SK-N-SH (cell line): ENCODE results near the gene ALDH4A1. TPM values are rescaled to one million over a fixed set of nuclear protein-coding genes. Genes with fewer than 3 reads are reported as not detected.
A peak's percentile ranks its signal among the peaks of the same experiment; 100 is the strongest.

ENCODE experiments used
- CTCF ChIA-PET: fragments of 300-600, 350-600 bp; formaldehyde crosslinking; extraction: SDS; loops from one replicate; lab custom pipeline; 2021; lab: Yijun Ruan, JAX
- POLR2A ChIA-PET: fragments of 350-600 bp; sonication (Branson Sonifier 250); formaldehyde crosslinking; extraction: SDS; loops from one replicate; lab custom pipeline; 2020; ENCODE audit warnings: antibody characterized with exemption, inconsistent platforms; lab: Yijun Ruan, JAX
- DNase-seq: peaks from one replicate; pipeline ENCODE4 v3.0.0; 2012
- H2AFZ ChIP-seq: fragments of 200-600 bp; sonication (generic); 2 replicates; pipeline ENCODE4 v1.8.1; 2016; ENCODE audit warnings: antibody characterized with exemption, mild to moderate bottlenecking, low read depth
- H3F3A ChIP-seq: fragments of 200-600 bp; sonication (generic); replicated peaks from 2 replicates; pipeline ENCODE3; 2016; ENCODE audit warnings: antibody characterized with exemption, mild to moderate bottlenecking; ENCODE audit not compliant: insufficient read depth
- H3K27ac ChIP-seq, 2 experiments: fragments of 200-500 bp in 1 of 2; fragments of 200-600 bp in 1 of 2; sonication (Bioruptor generic) in 1 of 2; sonication (generic), shearing (Covaris generic) in 1 of 2; 2 replicates each; pipeline versions ENCODE4 v1.5.1 to v1.6.1; 2014 to 2016; ENCODE audit warnings: low read depth in 2 of 2, inconsistent platforms in 1 of 2, low read length in 1 of 2, mild to moderate bottlenecking in 1 of 2, mixed read lengths in 1 of 2
- H3K27me3 ChIP-seq: fragments of 200-600 bp; sonication (generic), shearing (Covaris generic); 2 replicates; pipeline ENCODE4 v1.6.1; 2016; ENCODE audit warnings: mixed run types; ENCODE audit not compliant: insufficient read depth
- H3K36me3 ChIP-seq, 2 experiments: fragments of 200-500 bp in 1 of 2; fragments of 200-600 bp in 1 of 2; sonication (Bioruptor generic) in 1 of 2; sonication (generic) in 1 of 2; replicated peaks in 1 of 2; 2 replicates each; pipeline versions ENCODE3 to v1.5.1; 2014 to 2016; ENCODE audit warnings: low read length in 1 of 2, mild to moderate bottlenecking in 1 of 2; ENCODE audit not compliant: insufficient read depth in 2 of 2, control insufficient read depth in 1 of 2
- H3K4me1 ChIP-seq, 2 experiments: fragments of 200-500 bp in 1 of 2; fragments of 200-600 bp in 1 of 2; sonication (Bioruptor generic) in 1 of 2; sonication (generic), shearing (Covaris generic) in 1 of 2; 2 replicates each; pipeline versions ENCODE4 v1.5.1 to v1.6.1; 2014 to 2016; ENCODE audit warnings: low read depth in 1 of 2, low read length in 1 of 2, mixed run types in 1 of 2; ENCODE audit not compliant: insufficient read depth in 2 of 2, control insufficient read depth in 1 of 2
- H3K4me2 ChIP-seq: fragments of 200-600 bp; sonication (generic), shearing (Covaris generic); 2 replicates; pipeline ENCODE4 v1.6.1; 2017; ENCODE audit warnings: mixed run types
- H3K4me3 ChIP-seq, 2 experiments: fragments of 200-500 bp in 1 of 2; fragments of 200-600 bp in 1 of 2; sonication (Bioruptor generic) in 1 of 2; sonication (generic), shearing (Covaris generic) in 1 of 2; 2 replicates each; pipeline versions ENCODE4 v1.5.1 to v1.8.1; 2014 to 2016; ENCODE audit warnings: low read depth in 2 of 2, inconsistent platforms in 1 of 2, low read length in 1 of 2, mild to moderate bottlenecking in 1 of 2, mixed read lengths in 1 of 2, moderate library complexity in 1 of 2
- H3K79me2 ChIP-seq: fragments of 200-600 bp; sonication (generic); 2 replicates; pipeline ENCODE4 v1.8.1; 2017; ENCODE audit warnings: mild to moderate bottlenecking; ENCODE audit not compliant: insufficient read depth
- H3K9ac ChIP-seq: fragments of 200-600 bp; sonication (generic); 2 replicates; pipeline ENCODE4 v1.6.1; 2017; ENCODE audit warnings: mixed run types
- H3K9me2 ChIP-seq: fragments of 200-600 bp; sonication (generic); 2 replicates; pipeline ENCODE4 v1.6.1; 2017; ENCODE audit warnings: mixed run types
- H3K9me3 ChIP-seq: fragments of 200-600 bp; sonication (generic); 2 replicates; pipeline ENCODE4 v1.6.1; 2017; ENCODE audit warnings: mixed run types, mild to moderate bottlenecking, moderate library complexity
- H4K20me1 ChIP-seq: fragments of 200-600 bp; sonication (generic); 2 replicates; pipeline ENCODE4 v1.6.1; 2017; ENCODE audit warnings: mild to moderate bottlenecking, mixed run types; ENCODE audit not compliant: insufficient read depth
- EZH2phosphoT487 ChIP-seq: fragments of 200-600 bp; sonication (generic); IDR thresholded peaks from 2 replicates; pipeline ENCODE4 v1.6.1; 2017; ENCODE audit warnings: low read depth, mixed run types, mild to moderate bottlenecking, antibody characterized with exemption, moderate library complexity, borderline replicate concordance
- FOSL2 ChIP-seq: IDR thresholded peaks from 2 replicates; pipeline ENCODE4 v1.4.0; 2012; ENCODE audit warnings: low read depth, mild to moderate bottlenecking, moderate library complexity, borderline replicate concordance
- FOXJ3 ChIP-seq: sonication (generic); formaldehyde crosslinking; IDR thresholded peaks from 2 replicates; pipeline ENCODE4 v1.5.1; 2020; ENCODE audit warnings: mild to moderate bottlenecking, missing genetic modification reagents
- FOXM1 ChIP-seq: IDR thresholded peaks from 2 replicates; pipeline ENCODE4 v1.4.0; 2012; ENCODE audit warnings: low read depth, mild to moderate bottlenecking
- GABPA ChIP-seq: IDR thresholded peaks from 2 replicates; pipeline ENCODE4 v1.4.0; 2012; ENCODE audit warnings: low read depth, mild to moderate bottlenecking
- MEF2A ChIP-seq: IDR thresholded peaks from 2 replicates; pipeline ENCODE4 v1.4.0; 2012; ENCODE audit warnings: low read depth, borderline replicate concordance
- NFIC ChIP-seq: IDR thresholded peaks from 2 replicates; pipeline ENCODE4 v1.4.0; 2012; ENCODE audit warnings: borderline replicate concordance
- POLR2AphosphoS5 ChIP-seq: IDR thresholded peaks from 2 replicates; pipeline ENCODE4 v1.6.1; 2012; ENCODE audit warnings: low read depth, low read length
- RAD21 ChIP-seq: IDR thresholded peaks from 2 replicates; pipeline ENCODE4 v1.6.1; 2012; ENCODE audit warnings: mild to moderate bottlenecking, low read length
- RFX5 ChIP-seq: IDR thresholded peaks from 2 replicates; pipeline ENCODE4 v1.6.1; 2012; ENCODE audit warnings: mild to moderate bottlenecking, improper control_type of control experiment, low read length
- RXRA ChIP-seq: IDR thresholded peaks from 2 replicates; pipeline ENCODE4 v1.4.0; 2012; ENCODE audit warnings: low read depth, mild to moderate bottlenecking, borderline replicate concordance
- SIN3A ChIP-seq: IDR thresholded peaks from 2 replicates; pipeline ENCODE4 v1.6.1; 2012; ENCODE audit warnings: low read depth, mild to moderate bottlenecking, low read length, moderate library complexity, borderline replicate concordance
- TAF1 ChIP-seq: IDR thresholded peaks from 2 replicates; pipeline ENCODE4 v1.6.1; 2012; ENCODE audit warnings: low read depth, mild to moderate bottlenecking, low read length, moderate library complexity, borderline replicate concordance
- TCF12 ChIP-seq: IDR thresholded peaks from 2 replicates; pipeline ENCODE4 v1.4.0; 2012
- TEAD4 ChIP-seq: IDR thresholded peaks from 2 replicates; pipeline ENCODE4 v1.4.0; 2012; ENCODE audit warnings: mild to moderate bottlenecking, borderline replicate concordance; ENCODE audit not compliant: insufficient read depth
- YY1 ChIP-seq: IDR thresholded peaks from 2 replicates; pipeline ENCODE4 v1.4.0; 2012; ENCODE audit warnings: low read depth, mild to moderate bottlenecking
- WGBS: methylation state at CpG from one replicate; pipeline ENCODE4 v1.1.6; 2017; ENCODE audit warnings: low lambda C conversion rate; 5-methylcytosine and 5-hydroxymethylcytosine counted together
- polyA plus RNA-seq, 3 experiments: library from polyadenylated mRNA; depleted of rRNA; stranded (reverse); fragments of >200 nt; gene quantifications; 2 replicates each; pipeline ENCODE4 v1.2.3, GENCODE V29; 2012
- TF ChIP-seq, protein P1 (sequence below): fragments of 150-350 bp; IDR thresholded peaks from 2 replicates; pipeline ENCODE4 v1.6.1; 2017; ENCODE audit warnings: antibody characterized with exemption, low read length, low read depth, borderline replicate concordance
- TF ChIP-seq, protein P2 (sequence below): IDR thresholded peaks from 2 replicates; pipeline ENCODE4 v1.6.1; 2012; ENCODE audit warnings: mild to moderate bottlenecking, low read depth, low read length, moderate library complexity

ALDH4A1 gene
- polyA plus RNA-seq, 1 of the 3 experiments (the other 2 are of a cell fraction): 18.5 TPM

DNA sequence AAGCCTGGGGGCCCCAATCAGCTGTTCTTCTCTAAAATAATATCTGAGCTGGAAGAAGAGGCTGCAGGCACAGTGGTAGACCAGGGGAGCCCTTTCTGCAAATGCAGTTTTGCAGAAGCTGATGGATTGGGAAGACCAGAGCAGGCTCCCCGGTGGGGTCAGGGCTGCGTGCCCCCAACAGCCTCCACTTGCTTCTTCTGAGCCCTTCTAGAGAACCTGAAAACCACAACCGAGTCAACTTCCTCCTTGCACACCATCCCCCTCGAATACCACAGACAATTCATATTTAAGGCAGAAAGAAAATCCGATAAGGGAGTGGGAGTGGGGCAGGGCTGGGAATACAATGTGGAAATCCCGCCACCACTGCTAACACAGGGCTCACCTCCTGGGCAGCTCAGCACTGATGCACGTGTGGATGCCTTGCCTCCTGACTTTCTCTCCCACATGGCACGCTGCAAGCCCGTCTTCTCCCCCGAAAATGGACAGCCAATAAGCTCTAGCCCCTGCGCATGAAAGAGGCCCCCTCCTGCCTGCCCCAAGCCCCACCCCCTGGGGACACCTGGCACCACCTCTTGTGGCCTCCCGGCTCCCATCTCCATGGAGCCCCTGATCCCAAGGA lies 25.4 kb upstream of the ALDH4A1 start:
- Histone ChIP-seq H3K4me1 (peaks cover 34 to 39% of the 10 kb centered on the region in 2 experiments; a peak in 3 of 4 replicates), H3K79me2 (peaks cover 66% of the 10 kb centered on the region), H3K27ac (peak overlapping the region in 1 of 2 experiments; percentile 94; a peak in 2 of 4 replicates), H3K4me3 (no peak overlapping the region), H2AFZ (no peak overlapping the region), H3K36me3 (no peaks in the 10 kb centered on the region), H4K20me1 (no peaks in the 10 kb centered on the region), H3F3A (no peaks in the 10 kb centered on the region), H3K27me3 (no peaks in the 10 kb centered on the region), H3K9me3 (no peaks in the 10 kb centered on the region), H3K9me2 (no peaks in the 10 kb centered on the region), H3K9ac (peak overlapping the region; percentile 73; the same call in 1 of the 2 replicates), H3K4me2 (peak overlapping the region; percentile 66)
- no peak for DNase-seq
- TF ChIP-seq TCF12 (peak; percentile 21; the same call in 1 of the 2 replicates), NFIC (no peak)
- 48% methylated on average over 9 of the region's 12 CpGs for WGBS
- POLR2A ChIA-PET: no interaction called here
- CTCF ChIA-PET: interaction anchor here (0.6 to 8.4 kb wide), 5 partner anchors 14 to 331 kb away, joined by 3 to 98 read pairs (median 3); no protein-coding TSS in a partner anchor

DNA sequence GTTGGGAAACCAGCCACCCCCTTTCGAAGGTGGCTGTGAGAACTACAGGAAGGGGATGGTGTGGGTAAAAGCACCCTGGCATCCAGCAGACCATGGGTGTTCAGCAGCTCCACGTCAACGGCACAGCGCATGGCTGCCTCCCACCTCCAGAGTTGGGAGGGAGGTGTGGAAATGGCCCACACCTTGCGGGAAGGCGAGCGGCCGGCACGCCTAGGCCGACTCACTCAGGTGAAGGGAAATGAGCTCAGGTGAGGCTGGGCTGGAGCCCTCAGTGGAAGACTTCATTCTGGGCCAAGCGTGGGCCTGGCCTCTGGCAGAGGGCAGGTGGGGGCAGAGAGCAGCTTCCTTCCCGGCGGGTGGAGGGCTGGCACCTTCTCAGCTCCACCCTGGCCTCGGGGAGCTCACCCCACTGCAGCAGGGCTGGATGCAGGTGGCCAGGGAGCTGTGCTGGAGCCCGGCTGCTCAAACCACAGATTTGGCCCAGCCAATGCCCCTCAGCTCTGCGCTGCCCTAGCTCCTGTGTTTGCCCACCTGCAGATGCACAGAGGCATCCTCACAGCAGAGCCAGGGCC lies 24.8 kb upstream of the ALDH4A1 start:
- H3K4me3 ChIP-seq: 0 out of 4 replicates have a peak overlapping the region, but pooled peaks of 1 of the 2 experiments have one; percentile 22
- no peaks in the 10 kb centered on the region for H3K9me2 ChIP-seq
- H2AFZ ChIP-seq: no peak overlapping the region; the same call in 1 of the 2 replicates
- H4K20me1 ChIP-seq: no peaks in the 10 kb centered on the region
- H3K27ac ChIP-seq: peak overlapping the region in 1 of 2 experiments; percentile 94; a peak in 2 of 4 replicates
- ChIA-PET POLR2A (no interaction called here), CTCF (interaction anchor here (0.6 to 8.4 kb wide), 5 partner anchors 14 to 330 kb away, joined by 3 to 98 read pairs (median 3); no protein-coding TSS in a partner anchor)
- H3K27me3 ChIP-seq: no peaks in the 10 kb centered on the region
- TF ChIP-seq FOXJ3: no peak
- TF ChIP-seq RAD21: no peak
- TF ChIP-seq RFX5: no peak
- no peak for TF ChIP-seq SIN3A
- no peak for TF ChIP-seq POLR2AphosphoS5
- no peak for TF ChIP-seq FOXM1
- TF ChIP-seq YY1: no peak
- no peak for TF ChIP-seq TAF1
- TF ChIP-seq, protein P1, sequence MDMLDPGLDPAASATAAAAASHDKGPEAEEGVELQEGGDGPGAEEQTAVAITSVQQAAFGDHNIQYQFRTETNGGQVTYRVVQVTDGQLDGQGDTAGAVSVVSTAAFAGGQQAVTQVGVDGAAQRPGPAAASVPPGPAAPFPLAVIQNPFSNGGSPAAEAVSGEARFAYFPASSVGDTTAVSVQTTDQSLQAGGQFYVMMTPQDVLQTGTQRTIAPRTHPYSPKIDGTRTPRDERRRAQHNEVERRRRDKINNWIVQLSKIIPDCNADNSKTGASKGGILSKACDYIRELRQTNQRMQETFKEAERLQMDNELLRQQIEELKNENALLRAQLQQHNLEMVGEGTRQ: no peak
- TF ChIP-seq TCF12: no peak
- no peak for TF ChIP-seq EZH2phosphoT487
- TF ChIP-seq TEAD4: no peak
- no peak for TF ChIP-seq GABPA
- no peak for TF ChIP-seq FOSL2
- TF ChIP-seq MEF2A: no peak
- TF ChIP-seq, protein P2, sequence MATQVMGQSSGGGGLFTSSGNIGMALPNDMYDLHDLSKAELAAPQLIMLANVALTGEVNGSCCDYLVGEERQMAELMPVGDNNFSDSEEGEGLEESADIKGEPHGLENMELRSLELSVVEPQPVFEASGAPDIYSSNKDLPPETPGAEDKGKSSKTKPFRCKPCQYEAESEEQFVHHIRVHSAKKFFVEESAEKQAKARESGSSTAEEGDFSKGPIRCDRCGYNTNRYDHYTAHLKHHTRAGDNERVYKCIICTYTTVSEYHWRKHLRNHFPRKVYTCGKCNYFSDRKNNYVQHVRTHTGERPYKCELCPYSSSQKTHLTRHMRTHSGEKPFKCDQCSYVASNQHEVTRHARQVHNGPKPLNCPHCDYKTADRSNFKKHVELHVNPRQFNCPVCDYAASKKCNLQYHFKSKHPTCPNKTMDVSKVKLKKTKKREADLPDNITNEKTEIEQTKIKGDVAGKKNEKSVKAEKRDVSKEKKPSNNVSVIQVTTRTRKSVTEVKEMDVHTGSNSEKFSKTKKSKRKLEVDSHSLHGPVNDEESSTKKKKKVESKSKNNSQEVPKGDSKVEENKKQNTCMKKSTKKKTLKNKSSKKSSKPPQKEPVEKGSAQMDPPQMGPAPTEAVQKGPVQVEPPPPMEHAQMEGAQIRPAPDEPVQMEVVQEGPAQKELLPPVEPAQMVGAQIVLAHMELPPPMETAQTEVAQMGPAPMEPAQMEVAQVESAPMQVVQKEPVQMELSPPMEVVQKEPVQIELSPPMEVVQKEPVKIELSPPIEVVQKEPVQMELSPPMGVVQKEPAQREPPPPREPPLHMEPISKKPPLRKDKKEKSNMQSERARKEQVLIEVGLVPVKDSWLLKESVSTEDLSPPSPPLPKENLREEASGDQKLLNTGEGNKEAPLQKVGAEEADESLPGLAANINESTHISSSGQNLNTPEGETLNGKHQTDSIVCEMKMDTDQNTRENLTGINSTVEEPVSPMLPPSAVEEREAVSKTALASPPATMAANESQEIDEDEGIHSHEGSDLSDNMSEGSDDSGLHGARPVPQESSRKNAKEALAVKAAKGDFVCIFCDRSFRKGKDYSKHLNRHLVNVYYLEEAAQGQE: no peak
- TF ChIP-seq RXRA: no peak
- H3K9me3 ChIP-seq: no peaks in the 10 kb centered on the region
- H3K36me3 ChIP-seq: no peaks in the 10 kb centered on the region
- no peak for DNase-seq
- peak overlapping the region; percentile 66 for H3K4me2 ChIP-seq
- 100% methylated on average over 1 of the region's 16 CpGs for WGBS
- H3K4me1 ChIP-seq: peaks cover 40 to 44% of the 10 kb centered on the region in 2 experiments; a peak in 3 of 4 replicates
- H3F3A ChIP-seq: no peaks in the 10 kb centered on the region
- peaks cover 65% of the 10 kb centered on the region for H3K79me2 ChIP-seq
- H3K9ac ChIP-seq: peak overlapping the region; percentile 73
